GM21786 (cell line): ENCODE measurements around the gene TTC32.

Experiments
- ATAC-seq: cut with Tn5 transposase; IDR thresholded peaks from one replicate; pipeline ENCODE4 v1.9.1; 2021; ENCODE audit not compliant: unreplicated experiment

The TTC32 gene

DNA sequence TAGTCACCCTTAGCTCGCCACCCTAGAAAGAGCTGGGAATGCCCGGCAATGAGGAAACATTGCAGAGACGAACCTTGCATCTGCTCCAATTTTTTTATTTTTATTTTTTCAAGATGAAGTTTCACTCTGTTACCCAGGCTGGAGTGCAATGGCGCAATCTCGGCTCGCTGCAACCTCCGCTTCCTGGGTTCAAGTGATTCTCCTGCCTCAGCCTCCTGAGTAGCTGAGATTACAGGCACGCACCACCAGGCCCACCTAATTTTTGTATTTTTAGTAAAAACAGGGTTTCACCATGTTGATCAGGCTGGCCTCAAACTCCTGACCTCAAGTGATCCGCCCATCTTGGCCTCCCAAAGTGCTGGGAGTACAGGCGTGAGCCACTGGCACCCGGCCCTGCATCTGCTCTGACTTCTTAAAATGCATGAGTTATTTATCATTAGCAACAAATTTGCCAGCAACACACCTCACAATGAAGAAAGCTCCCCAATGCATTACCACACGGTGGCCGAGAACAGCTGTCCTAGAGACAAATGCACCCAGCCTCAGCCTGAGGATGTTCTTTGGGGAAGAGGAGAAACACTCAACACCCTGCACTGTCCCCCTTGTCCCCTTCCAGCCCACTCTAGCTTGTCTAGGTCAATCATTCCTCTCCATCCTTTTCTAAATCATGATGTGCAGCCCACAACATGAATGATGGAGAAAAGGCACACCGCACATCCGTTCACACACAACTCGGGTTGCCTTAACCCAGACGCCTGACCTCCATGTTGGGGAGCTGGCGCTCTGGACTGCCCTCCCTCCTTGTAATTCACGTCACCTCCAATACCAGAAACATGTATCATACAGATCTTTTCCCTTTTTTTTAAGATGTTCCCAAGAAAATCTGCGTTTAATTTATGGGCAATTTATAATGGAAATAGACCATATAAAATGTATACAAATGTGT is 46.9 kb downstream of the TTC32 start:
- ATAC-seq, result no peak

GRCh38 chr2:19851116-19851695 is 50.6 kb downstream of the TTC32 start:
- no peak for ATAC-seq

- ATAC-seq, result no peak
Measured at GRCh38 chr2:19850056-19851050, 51.4 kb downstream of the TTC32 start.

DNA sequence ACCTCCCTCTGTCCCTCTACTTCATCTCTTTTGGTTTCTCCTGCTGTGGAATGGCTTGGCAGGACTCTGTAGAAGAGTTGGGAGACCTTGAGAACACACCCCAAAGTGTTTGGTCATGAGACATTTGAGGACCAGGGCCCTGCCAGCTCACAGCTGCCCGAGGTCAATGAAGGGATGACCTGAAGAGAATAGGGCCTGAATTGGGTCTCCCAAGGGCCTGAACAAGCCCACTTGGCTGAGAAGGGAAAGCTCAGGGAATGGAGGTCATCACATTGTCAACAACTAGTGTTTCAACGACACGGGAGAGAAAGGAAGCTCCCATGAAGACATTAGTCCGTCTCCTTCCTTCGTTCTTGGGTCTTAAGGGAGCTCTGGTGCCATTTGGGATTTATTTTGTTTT is 52.8 kb downstream of the TTC32 start:
- ATAC-seq, result no peak

DNA sequence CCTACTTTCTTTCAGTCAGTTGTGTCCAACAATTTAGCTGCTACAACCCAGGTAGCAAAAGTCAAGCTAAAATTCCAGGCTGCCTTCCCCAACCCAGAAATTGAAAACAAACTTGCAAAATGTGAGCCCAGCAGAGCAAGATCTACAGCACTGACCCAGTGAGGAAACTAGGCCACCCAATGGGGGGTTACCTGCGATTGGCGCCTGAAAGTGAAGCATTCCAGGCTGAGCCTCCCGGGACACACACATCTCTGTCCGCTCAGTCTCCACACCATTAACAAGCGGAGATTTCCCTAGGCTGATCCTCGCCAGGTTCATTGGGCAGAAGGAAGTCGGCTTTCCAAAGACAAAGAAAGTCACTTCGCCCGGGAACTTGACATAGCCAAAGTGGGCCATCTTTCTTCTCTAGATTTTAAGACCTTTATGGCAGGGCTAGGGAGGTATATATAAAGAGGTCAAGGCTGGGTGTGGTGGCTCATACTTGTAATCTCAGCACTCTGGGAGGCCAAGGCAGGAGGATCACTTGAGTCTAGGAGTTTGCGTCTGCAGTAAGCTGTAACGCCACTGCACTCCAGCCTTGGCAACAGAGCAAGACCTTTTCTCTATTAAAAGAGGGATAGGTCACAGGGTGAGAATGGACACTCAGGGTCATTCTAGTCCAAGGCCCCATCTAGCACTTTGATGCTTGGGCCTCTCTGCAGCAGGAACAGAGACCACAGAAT is 53.6 kb downstream of the TTC32 start:
- no peak for ATAC-seq

DNA sequence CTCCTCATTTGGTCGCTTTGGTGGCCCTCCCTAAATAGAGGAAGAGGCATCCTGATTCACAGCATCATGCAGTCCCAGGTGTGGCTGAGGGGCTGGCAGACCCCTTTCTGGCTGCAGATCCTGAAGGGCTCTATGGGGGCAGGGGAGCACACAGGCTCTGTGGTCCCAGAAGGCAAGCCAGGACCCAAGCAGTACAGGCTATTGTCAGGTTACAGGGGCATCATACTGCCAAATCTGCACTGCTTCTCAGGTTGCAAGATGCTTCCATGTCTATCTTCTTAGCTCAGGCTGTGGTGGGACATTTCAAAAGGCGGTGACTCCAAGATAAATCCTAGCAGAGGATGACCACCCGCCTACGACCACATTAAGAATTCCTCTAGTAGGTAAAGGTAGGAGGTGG is 54.3 kb downstream of the TTC32 start:
- ATAC-seq, result no peak
